Stimulated activated CD4-positive, alpha-beta T cell treated with anti-CD3 and anti-CD28 coated beads, Interleukin-15, amount 100 ng/mL, for 1 hour (primary cell): ENCODE results near the gene PAWR.
"Not testable (repeated sequence)": the region's sequence is repeated elsewhere in the genome, so short reads cannot be mapped to it uniquely, and the experiment has no call there.

Experiments used
- DNase-seq, 2 donors: peaks; one replicate each; pipeline ENCODE4 v3.0.0-alpha.2; 2020; ENCODE audit warnings: low read depth in 1 of 2, low spot score in 1 of 2

PAWR gene

GRCh38 chr12:79596719-79597350 lies 93.9 kb downstream of the PAWR start:
- no peak for DNase-seq

DNA sequence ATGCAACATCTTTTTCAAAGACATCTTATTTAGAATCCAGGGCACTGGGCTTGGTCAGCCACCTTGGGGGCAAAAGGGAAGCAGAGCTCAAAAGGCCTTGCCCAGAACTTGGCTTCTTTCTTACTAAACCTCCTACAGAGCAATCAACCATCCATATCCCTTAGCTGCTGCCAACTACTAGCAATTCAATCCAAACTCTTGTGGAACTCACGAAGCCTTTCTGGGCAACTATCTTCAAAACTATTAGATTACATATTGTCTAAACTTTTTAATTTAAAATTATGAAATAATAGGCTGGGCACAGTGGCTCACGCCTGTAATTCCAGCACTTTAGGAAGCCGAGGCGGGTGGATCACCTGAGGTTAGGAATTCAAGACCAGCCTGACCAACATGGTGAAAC lies 95.5 kb downstream of the PAWR start:
- DNase-seq, result no peak

- no peak for DNase-seq
Measured at GRCh38 chr12:79592865-79593264, 97.9 kb downstream of the PAWR start.

DNA sequence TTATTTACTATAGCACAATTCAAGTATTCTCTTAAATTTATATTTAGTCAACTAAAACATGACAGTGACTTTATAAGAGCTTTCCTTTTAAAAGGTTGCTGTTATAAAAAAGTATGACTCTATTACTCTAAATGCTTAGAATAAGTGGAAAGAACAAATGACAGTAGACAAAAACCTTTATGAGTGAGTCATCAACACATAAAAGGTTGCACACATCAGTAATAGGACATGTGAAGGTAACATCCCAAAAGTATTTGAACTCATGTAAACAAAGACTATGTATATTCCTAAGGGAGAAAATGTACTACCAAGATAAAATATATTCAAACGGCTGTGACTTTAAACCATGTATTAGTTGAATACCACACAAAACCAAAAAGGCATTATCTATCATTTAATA lies 98.8 kb downstream of the PAWR start:
- DNase-seq, result no peak

GRCh38 chr12:79590751-79591150 lies 100.0 kb downstream of the PAWR start:
- DNase-seq, result no peak

- no peak for DNase-seq
Measured at GRCh38 chr12:79587368-79587767, 103.4 kb downstream of the PAWR start.

- DNase-seq, result no peak
Measured at GRCh38 chr12:79585147-79585546, 105.6 kb downstream of the PAWR start.

- no peak for DNase-seq
Measured at GRCh38 chr12:79573820-79574219, 116.9 kb downstream of the PAWR start.

- no peak for DNase-seq
Measured at GRCh38 chr12:79569679-79570078, 121.1 kb downstream of the PAWR start.

- DNase-seq, result no peak
Measured at GRCh38 chr12:79567175-79567563, 123.6 kb downstream of the PAWR start.

DNA sequence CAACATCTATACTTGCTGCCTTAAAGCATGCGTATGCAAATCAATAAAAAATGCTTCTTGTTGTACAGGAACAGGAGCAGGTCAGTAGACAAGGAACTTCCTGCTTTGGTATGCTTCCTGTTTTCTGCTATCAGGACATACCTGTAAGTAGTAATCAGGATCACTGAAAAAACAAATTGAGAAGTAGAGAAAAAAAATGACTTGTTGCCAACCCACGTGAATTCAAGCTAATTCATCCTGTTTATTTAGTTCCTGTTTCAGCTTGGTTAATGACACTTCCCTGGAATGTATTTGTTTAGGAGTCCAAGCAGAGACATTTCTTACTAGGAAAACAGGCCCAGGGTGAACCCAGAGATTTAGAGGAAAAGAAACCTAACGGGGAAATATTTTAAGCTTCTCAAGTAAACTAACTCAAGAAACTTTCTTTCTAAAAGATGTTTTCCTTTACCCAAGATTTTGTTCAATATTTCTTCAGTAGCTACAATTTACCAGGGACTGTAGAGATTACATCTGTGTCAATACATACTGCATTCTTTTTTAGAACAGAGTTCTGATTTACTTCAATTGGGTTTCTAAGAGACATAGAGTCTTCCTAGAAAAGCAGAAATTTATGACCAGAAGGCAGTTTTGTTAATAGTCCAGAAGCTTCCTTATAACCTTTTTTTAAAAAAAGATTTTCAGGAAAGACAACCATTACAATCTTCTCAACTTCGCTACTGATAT lies 124.2 kb downstream of the PAWR start:
- DNase-seq, result no peak

DNA sequence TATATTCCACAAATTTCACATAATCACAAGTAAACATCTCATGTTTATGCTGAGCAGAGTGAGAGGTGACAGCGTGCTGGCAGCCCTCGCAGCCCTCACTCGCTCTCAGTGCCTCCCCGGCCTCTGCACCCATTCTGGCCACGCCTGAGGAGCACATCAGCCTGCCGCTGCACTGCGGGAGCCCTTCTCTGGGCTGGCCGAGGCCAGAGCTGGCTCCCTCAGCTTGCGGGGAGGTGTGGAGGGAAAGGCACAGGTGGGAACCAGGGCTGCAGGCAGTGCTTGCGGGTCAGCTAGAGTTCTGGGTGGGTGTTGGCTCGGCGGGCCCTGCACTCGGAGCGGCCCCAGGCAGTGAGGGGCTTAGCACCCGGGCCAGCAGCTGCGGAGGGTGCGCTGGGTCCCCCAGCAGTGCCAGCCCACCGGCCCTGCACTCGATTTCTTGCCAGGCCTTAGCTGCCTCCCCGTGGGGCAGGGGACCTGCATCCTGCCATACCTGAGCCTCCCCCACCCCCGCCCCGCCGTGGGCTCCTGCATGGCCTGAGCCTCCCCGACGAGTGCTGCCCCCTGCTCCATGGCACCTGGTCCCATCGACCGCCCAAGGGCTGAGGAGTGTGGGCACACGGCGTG lies 125.9 kb downstream of the PAWR start:
- not testable (repeated sequence) for DNase-seq

GRCh38 chr12:79563021-79563740 lies 127.6 kb downstream of the PAWR start:
- DNase-seq, result no peak

DNA sequence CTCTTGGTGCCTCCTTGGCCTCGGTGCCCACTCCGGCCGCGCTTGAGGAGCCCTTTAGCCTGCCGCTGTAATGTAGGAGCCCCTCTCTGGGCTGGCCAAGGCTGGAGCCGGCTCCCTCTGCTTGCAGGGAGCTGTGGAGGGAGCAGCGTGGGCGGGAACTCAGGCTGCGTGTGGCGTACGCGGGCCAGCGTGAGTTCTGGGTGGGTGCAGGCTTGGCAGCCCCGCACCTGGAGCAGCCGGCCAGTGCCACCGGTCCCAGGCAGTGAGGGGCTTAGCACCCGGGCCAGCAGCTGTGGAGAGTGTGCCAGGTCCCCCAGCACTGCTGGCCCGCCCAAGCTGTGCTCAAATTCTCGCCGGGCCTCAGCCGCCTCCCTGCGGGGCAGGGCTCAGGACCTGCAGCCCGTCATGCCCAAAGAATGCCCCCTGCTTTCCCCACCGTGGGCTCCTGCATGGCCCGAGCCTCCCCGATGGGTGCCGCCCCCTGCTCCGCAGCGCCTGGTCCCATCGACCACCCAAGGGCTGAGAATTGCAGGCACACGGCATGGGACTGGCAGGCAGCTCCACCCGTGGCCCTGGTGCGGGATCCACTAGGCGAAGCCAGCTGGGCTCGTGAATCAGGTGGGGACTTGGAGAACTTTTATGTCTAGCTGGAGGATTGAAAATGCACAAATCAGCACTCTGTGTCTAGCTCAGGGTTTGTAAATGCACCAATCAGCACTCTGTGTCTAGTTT lies 129.2 kb downstream of the PAWR start:
- DNase-seq, result no peak

DNA sequence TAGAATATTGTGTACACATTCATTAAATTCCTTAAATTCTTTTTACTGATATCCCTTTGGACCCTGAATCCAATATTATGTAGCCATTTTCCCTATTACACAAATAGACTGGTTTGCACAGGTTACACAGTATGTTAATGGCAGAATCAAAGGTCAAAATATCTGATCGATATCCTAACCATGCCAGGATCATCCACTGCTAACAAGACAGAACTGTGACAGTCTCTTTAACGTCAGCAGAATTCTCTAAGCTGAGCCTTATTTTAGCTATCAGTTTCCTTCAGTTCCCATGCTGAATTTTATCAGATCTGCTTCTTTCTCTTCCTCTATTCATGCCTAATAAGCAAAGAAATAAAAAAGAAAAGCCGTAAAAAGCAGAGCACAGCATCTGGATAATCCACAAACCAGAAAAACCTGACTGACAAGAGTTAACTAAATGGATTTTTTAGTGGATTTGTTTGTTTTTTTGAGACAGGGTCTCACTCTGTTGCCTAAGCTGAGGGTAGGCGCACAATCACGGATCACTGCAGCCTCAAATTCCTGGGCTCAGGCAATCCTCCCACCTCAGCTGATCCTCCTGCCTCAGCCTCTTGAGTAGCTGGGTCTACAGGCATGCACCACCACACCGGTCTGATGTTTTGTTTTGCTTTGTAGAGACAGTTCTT lies 130.4 kb downstream of the PAWR start:
- no peak for DNase-seq

DNA sequence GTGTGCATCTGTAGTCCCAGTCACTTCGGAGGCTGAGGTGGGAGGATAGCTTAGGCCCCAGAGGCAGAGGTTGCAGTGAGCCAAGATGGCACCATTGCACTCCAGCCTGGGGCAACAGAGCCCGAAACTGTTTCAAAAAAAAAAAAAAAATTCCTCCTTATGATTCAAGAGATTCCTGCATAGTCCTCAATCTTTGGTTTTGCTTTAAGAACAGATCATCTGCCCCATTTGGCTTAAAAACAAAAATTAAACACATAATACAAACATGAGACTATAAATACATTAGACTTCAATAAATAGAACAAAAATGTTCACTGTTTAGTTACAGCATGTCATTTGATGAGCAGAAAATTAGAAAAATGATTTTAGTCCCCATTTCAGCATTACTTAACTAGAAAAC lies 131.2 kb downstream of the PAWR start:
- no peak for DNase-seq

DNA sequence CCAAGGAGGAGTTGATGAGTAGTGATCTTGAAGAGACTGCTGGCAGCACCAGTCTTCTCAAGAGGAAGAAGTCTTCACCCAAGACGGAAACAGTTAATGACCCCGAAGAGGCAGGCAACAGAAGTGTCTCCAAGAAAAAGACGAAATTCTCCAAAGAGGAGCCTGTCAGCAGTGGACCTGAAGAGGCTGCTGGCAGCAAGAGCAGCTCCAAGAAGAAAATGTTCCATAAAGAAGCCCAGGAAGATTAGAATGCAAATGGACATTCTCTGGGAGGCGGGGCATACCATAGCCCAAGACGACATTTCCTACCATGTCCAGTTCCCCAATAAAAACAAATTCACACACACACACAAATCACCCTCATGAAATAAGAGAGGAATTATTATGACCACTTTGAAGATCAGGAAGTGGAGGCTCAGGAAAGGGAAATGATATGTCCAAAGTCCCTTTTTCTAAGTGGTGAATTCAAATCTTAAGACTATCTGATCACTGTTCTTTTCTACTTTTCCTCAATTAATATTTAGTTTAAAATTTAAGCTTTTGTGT lies 131.8 kb downstream of the PAWR start:
- no peak for DNase-seq

DNA sequence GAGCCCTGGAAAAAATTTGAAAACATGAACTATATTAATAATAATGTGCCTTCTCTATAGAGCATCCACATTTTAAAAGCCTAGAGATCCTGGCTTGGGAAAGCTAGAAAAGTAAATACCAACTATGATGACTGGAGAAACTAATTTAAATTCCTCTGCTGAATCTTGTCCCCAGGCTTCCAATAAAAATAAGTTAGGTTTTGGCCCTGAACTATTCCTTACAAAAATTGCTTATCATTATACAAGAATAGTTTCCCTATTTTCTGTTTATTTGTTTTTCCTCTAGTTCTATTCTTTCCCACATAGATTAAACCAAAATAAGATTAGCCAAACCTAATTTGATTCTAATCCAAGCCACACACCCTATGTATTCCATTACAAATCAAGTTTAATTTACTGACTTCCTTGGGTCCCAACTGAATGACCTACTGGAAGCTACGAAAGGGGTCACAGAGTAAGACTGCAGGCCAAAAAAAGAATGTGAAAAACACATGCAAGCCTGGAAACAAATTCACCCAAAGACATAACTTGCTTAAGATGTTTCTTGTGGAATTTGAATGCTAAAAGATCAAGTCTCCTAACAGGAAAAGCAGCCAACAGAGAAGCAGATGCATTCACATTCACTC lies 133.0 kb downstream of the PAWR start:
- no peak for DNase-seq

- DNase-seq, result no peak
Measured at GRCh38 chr12:79555028-79555925, 135.5 kb downstream of the PAWR start.
